Natural killer cell (primary cell): ENCODE results near the gene PIK3R1. TPM values are rescaled to one million over a fixed set of nuclear protein-coding genes. Genes with fewer than 3 reads are reported as not detected.
"Not testable (repeated sequence)": the region's sequence is repeated elsewhere in the genome, so short reads cannot be mapped to it uniquely, and the experiment has no call there.

Source experiments
- ATAC-seq, 3 donors: fragments of 150-1000 bp in 2 of 3; fragments of 200-7000 bp in 1 of 3; cut with Tn5 transposase; 1 replicate in 1 of 3; 2 replicates in 2 of 3; pipeline ENCODE4 v1.10.0; 2021; ENCODE audit warnings: mild to moderate bottlenecking in 2 of 3, moderate library complexity in 2 of 3
- DNase-seq, 2 donors: peaks; one replicate each; pipeline versions ENCODE4 v3.0.0 to v3.0.0-alpha.2; 2013 to 2021; ENCODE audit warnings: mixed read lengths in 1 of 2
- H3K27ac ChIP-seq: one replicate; pipeline ENCODE4 v1.5.1; 2013; ENCODE audit warnings: mild to moderate bottlenecking, low read length
- H3K27me3 ChIP-seq: one replicate; pipeline ENCODE4 v1.6.1; 2013; ENCODE audit warnings: low read length; ENCODE audit not compliant: control insufficient read depth, insufficient read depth
- H3K36me3 ChIP-seq: one replicate; pipeline ENCODE4 v1.6.1; 2013; ENCODE audit warnings: low read length; ENCODE audit not compliant: control insufficient read depth, insufficient read depth
- H3K4me1 ChIP-seq: one replicate; pipeline ENCODE4 v1.6.1; 2013; ENCODE audit warnings: low read length; ENCODE audit not compliant: control insufficient read depth, insufficient read depth
- H3K4me3 ChIP-seq: one replicate; pipeline ENCODE4 v1.5.1; 2013; ENCODE audit warnings: low read length
- H3K9me3 ChIP-seq: one replicate; pipeline ENCODE4 v1.6.1; 2013; ENCODE audit warnings: low read length; ENCODE audit not compliant: control insufficient read depth, insufficient read depth
- H3K27ac Mint-ChIP-seq, 2 donors: one replicate each; pipeline ENCODE4 v1.8.0; 2022; ENCODE audit warnings: mild to moderate bottlenecking in 2 of 2, mixed read lengths in 2 of 2, moderate library complexity in 1 of 2
- H3K27me3 Mint-ChIP-seq, 2 donors: one replicate each; pipeline ENCODE4 v1.8.0; 2022; ENCODE audit warnings: low read depth in 2 of 2, mixed read lengths in 2 of 2
- H3K36me3 Mint-ChIP-seq: one replicate; pipeline ENCODE4 v1.8.0; 2022; ENCODE audit warnings: mixed read lengths
- H3K4me1 Mint-ChIP-seq, 2 donors: one replicate each; pipeline ENCODE4 v1.8.0; 2022; ENCODE audit warnings: mixed read lengths in 2 of 2
- H3K4me3 Mint-ChIP-seq: one replicate; pipeline ENCODE4 v1.8.0; 2022; ENCODE audit warnings: mild to moderate bottlenecking, moderate library complexity, mixed read lengths
- H3K9me3 Mint-ChIP-seq, 2 donors: one replicate each; pipeline ENCODE4 v1.8.0; 2022; ENCODE audit warnings: mixed read lengths in 2 of 2
- CTCF ChIP-seq: fragments of 200-600 bp; IDR thresholded peaks from one replicate; pipeline ENCODE4 v1.8.0; 2022; ENCODE audit warnings: antibody characterized with exemption
- WGBS: methylation state at CpG from one replicate; pipeline ENCODE4 v1.1.7; 2013; ENCODE audit warnings: missing lambda C conversion rate; ENCODE audit not compliant: insufficient coverage; 5-methylcytosine and 5-hydroxymethylcytosine counted together
- intact Hi-C: fragments of 100-400 bp; cut with micrococcal nuclease; formaldehyde crosslinking; loops from one replicate; pipeline ENCODE4 v1.14.2; 2022
- total RNA-seq, 4 donors: library from RNA; stranded (reverse); fragments of 120-200 nt in 1 of 4; gene quantifications; one replicate each; pipeline versions ENCODE4 v1.2.3 to v1.2.4, GENCODE V29; 2013 to 2022

PIK3R1 gene
- total RNA-seq, 3 donors from 2014 or later (not counting 1 experiment from before 2014, with no cell fraction given) = 307 to 365 (median 313) TPM

DNA sequence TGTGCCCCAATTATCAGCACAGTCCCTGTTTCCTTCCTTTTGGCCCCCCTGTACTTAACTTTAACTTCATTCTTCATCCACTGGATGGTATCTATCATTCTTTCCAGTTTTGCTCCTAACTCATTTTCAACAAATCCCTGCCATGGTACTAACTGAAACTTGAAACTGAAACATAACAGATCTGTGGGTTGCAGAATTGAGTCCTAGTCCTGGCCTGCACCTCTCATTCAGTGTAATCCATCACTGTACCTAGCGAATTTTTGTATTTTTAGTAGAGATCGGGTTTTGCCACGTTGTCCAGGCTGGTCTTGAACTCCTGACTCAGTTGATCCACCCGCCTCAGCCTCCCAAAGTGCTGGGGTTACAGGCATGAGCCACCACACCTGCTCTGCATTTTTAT lies 15.3 kb upstream of the PIK3R1 start:
- H3K4me3 Mint-ChIP-seq = no peak overlapping the region
- 84% methylated on average over 4 of the region's 4 CpGs for WGBS
- intact Hi-C loops = no loop called here
- ATAC-seq = no peak
- H3K27me3 Mint-ChIP-seq = peaks cover 10% of the 10 kb centered on the region in 2 donors
- H3K9me3 Mint-ChIP-seq = no peaks in the 10 kb centered on the region
- no peak overlapping the region for H3K27ac ChIP-seq
- H3K4me3 ChIP-seq = no peak overlapping the region
- no peaks in the 10 kb centered on the region for H3K4me1 Mint-ChIP-seq
- no peaks in the 10 kb centered on the region for H3K36me3 ChIP-seq
- no peaks in the 10 kb centered on the region for H3K4me1 ChIP-seq
- no peak overlapping the region for H3K27ac Mint-ChIP-seq
- no peaks in the 10 kb centered on the region for H3K36me3 Mint-ChIP-seq
- no peak for TF ChIP-seq CTCF
- no peaks in the 10 kb centered on the region for H3K9me3 ChIP-seq
- no peaks in the 10 kb centered on the region for H3K27me3 ChIP-seq
- DNase-seq = no peak

- not testable (repeated sequence) for H3K27ac ChIP-seq, H3K36me3 ChIP-seq, H3K4me3 Mint-ChIP-seq, H3K27me3 ChIP-seq, H3K9me3 ChIP-seq, H3K4me3 ChIP-seq, H3K4me1 ChIP-seq, H3K4me1 Mint-ChIP-seq, H3K9me3 Mint-ChIP-seq, ATAC-seq, DNase-seq, H3K36me3 Mint-ChIP-seq, H3K27ac Mint-ChIP-seq
- intact Hi-C loops = loop anchor here (10.0 kb wide), 1 partner anchor 696 kb away; no protein-coding TSS in a partner anchor
- H3K27me3 Mint-ChIP-seq = peaks cover 9 to 13% of the 10 kb centered on the region in 2 donors
- 97% methylated on average over 4 of the region's 4 CpGs for WGBS
These were observed 4.9 kb upstream of the PIK3R1 start for GRCh38 chr5:68210654-68211053.

GRCh38 chr5:68214482-68215207 lies 911 bp upstream of the PIK3R1 start:
- ATAC-seq = peak in 1 of 3 donors; percentile 28

More at GRCh38 chr5:68214482-68215207, 911 bp upstream of the PIK3R1 start:
- no peaks in the 10 kb centered on the region for H3K27me3 ChIP-seq
- peaks cover 31 to 41% of the 10 kb centered on the region in 2 donors for H3K4me1 Mint-ChIP-seq
- H3K9me3 ChIP-seq = peaks cover 8% of the 10 kb centered on the region
- peak overlapping the region; percentile 92 for H3K4me3 Mint-ChIP-seq
- no peak for TF ChIP-seq CTCF
- no peaks in the 10 kb centered on the region for H3K36me3 Mint-ChIP-seq
- peaks cover 0 to 2% of the 10 kb centered on the region in 2 donors for H3K27me3 Mint-ChIP-seq
- peak overlapping the region; percentile 86 to 90 for H3K27ac Mint-ChIP-seq
- peaks cover 12% of the 10 kb centered on the region for H3K4me1 ChIP-seq
- no peak for DNase-seq
- H3K27ac ChIP-seq = peak overlapping the region; percentile 98
- no peaks in the 10 kb centered on the region for H3K9me3 Mint-ChIP-seq
- under 1% methylated on average over 26 of the region's 37 CpGs for WGBS
- peak overlapping the region; percentile 91 for H3K4me3 ChIP-seq
- no peaks in the 10 kb centered on the region for H3K36me3 ChIP-seq
- intact Hi-C loops = loop anchor here (10.0 kb wide), 1 partner anchor 700 kb away; no protein-coding TSS in a partner anchor
